HL-60 (cell line): ENCODE results near the gene VTI1A.

Source experiments
- CTCF ChIP-seq: IDR thresholded peaks from one replicate; pipeline ENCODE4 v1.5.1; 2011; ENCODE audit warnings: low read length, control low read depth, inconsistent platforms; ENCODE audit not compliant: insufficient read depth
- POLR2AphosphoS5 ChIP-seq: IDR thresholded peaks from 2 replicates; pipeline ENCODE4 v1.6.1; 2012; ENCODE audit warnings: low read depth
- REST ChIP-seq: IDR thresholded peaks from 2 replicates; pipeline ENCODE4 v1.6.1; 2012; ENCODE audit warnings: low read depth; ENCODE audit not compliant: insufficient replicate concordance
- SPI1 ChIP-seq: IDR thresholded peaks from 2 replicates; pipeline ENCODE4 v1.6.1; 2012; ENCODE audit warnings: low read depth, mild to moderate bottlenecking, borderline replicate concordance

GRCh38 chr10:112789248-112789647 lies 342.2 kb downstream of the VTI1A start:
- TF ChIP-seq REST (no peak), CTCF (no peak), SPI1 (no peak), POLR2AphosphoS5 (no peak)
